G401 (cell line): Measurements from ENCODE around the gene GRAMD2A. TPM values are rescaled to one million over a fixed set of nuclear protein-coding genes. Genes with fewer than 3 reads are reported as not detected.

Experiments used
- DNase-seq: peaks from one replicate; pipeline ENCODE4 v3.0.0-alpha.2; 2015; ENCODE audit warnings: low spot score
- in situ Hi-C: cut with HindIII; loops from 2 replicates; pipeline ENCODE4 v1.10.0; 2016; ENCODE audit warnings: low sequenced_read_pairs, mixed read lengths
- total RNA-seq: library from RNA; depleted of rRNA; stranded (reverse); fragments of >200 nt; shearing (Covaris generic); gene quantifications from 2 replicates; pipeline ENCODE4 v1.2.3, GENCODE V29; 2014; rRNA removed

Gene GRAMD2A
- total RNA-seq, 1 experiment from 2014 or later = not detected

DNA sequence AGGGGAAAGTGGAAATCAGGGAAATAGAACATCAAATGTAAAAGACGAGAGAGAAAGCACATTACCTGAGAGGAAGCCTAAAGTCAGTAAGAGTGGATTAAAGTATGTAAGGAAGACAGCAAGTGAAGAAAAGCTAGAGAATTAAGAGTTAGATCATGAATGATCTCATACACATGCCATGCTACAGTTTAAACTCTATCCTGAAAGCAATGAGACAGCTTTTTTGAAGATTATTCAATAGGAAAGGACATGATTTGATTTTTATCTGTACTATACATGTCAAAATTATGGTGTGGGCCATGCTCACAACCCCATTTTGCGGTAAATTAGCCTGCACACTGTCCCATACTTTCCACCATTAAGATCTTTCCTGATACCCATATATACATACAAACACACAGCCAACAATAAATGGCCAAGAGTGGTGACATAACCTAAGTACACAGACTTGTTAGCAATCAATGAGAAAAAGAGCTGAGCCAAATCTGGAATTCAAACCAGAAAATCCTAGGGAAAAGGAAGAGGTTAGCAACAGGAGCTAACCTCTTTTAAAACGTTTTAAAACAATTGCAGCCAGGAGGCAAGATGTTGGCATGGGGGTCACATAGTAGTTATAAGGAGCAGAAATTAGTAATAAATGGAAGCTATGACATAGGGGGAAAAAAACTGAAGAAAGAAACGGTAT, 84.1 kb downstream of the GRAMD2A start:
- in situ Hi-C loops = no loop called here
- no peak for DNase-seq

DNA sequence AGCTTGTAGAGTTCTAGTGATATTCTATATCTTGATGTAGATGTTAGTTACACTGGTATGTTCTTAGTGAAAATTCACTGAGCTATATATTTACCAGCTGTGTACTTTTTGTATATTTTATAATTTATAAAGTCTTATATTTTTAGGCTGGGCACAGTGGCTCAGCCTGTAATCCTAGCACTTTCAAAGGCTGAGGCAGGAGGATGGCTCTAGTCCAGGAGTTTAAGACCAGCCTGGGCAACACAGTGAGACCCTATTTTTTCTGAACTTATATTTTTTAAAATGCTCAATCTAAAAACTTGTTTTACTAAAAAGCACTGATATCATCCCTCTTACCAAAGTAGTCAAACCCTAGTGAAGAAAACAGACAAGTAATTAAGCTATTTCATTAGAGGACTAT, 84.8 kb downstream of the GRAMD2A start:
- DNase-seq = no peak
- in situ Hi-C loops = no loop called here

DNA sequence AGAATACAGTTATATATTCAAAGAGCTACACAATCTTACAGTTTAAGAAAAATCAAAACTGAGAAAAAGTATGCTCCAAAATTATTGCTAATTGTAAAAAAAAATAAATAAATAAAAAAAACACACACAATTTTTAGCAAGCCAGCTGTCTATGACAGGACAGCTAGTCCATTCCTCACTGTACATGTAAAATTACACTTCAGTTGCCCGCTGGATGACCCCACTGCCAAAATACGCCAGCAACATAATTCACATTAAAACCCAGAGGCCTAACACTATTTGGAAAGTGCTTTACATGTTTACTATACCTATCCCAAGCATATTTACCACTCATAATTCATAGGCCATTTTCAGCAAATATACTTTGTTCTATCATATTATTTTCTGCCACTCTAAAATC, 85.5 kb downstream of the GRAMD2A start:
- in situ Hi-C loops = no loop called here
- no peak for DNase-seq

DNA sequence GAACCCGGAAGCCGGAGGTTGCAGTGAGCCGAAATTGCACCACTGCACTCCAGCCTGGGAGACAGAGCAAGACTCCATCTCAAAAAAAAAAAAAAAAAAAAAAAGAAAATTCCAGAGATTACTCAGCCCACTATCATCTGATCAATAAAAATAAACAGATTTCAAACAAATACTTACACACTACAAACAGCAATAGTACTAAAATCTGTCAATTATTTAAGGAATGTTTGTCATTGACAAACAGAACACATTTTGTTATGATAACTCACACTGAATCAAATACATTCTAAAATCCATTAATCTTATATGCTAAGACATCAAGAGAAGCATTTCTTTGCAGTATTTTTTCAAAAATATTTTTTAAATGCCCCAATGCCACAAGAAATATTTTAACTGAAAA, 87.2 kb downstream of the GRAMD2A start:
- no peak for DNase-seq
- in situ Hi-C loops = no loop called here

Other genes starting within 250 kb of the GRAMD2A start
- gene MYO9A, start 79.6 kb downstream of the GRAMD2A start, total RNA-seq = 10.7 and 21.1 TPM in 2 replicates
- 1.4 and 4.4 TPM in 2 replicates for gene SENP8, start 79.4 kb downstream of the GRAMD2A start, total RNA-seq
- gene PKM, start 33.4 kb upstream of the GRAMD2A start, total RNA-seq = 1,858 and 2,103 TPM in 2 replicates
- 14.6 and 30.4 TPM in 2 replicates for gene PARP6, start 74.8 kb upstream of the GRAMD2A start, total RNA-seq
- 0.07 and 0.18 TPM in 2 replicates for gene CELF6, start 122.4 kb upstream of the GRAMD2A start, total RNA-seq
- 98.4 and 125 TPM in 2 replicates for gene HEXA, start 178.2 kb upstream of the GRAMD2A start, total RNA-seq
- not detected in 2 replicates for gene TMEM202, start 200.5 kb upstream of the GRAMD2A start, total RNA-seq